ENCODE measurements around the gene KRT73.

KRT73 gene

DNA sequence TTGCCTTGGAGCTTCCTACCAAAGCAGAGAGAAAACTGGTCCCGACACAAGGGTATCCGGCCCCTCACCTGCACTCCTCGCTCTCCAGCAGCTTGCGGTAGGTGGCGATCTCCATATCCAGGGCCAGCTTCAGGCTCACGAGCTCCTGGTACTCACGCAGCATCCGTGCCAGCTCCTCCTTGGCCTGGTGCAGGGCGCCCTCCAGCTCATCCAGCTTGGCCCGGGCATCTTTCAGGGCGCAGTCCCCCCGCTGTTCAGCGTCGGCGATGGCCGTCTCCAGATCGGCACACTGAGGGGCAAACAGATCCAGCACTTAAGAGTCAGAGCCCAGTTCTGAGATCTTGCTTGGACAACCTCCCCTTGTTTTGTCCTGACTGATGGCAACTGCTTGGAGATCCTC, 30.8 kb downstream of the KRT73 start:
- ATAC-seq (ENCODE audit: low read depth) (no peak), DNase-seq (ENCODE audit: low spot score) (peak; percentile 27)
- Histone ChIP-seq H3K9me3 (ENCODE audit: severe bottlenecking) (no peaks in the 10 kb centered on the region), H3K36me3 (ENCODE audit: low read depth) (no peaks in the 10 kb centered on the region), H3K4me1 (ENCODE audit: insufficient read depth, poor library complexity, severe bottlenecking) (peaks cover 7% of the 10 kb centered on the region), H3K27me3 (ENCODE audit: insufficient read depth, poor library complexity, severe bottlenecking) (no peaks in the 10 kb centered on the region), H3K27ac (ENCODE audit: poor library complexity, severe bottlenecking) (no peak overlapping the region), H3K4me3 (ENCODE audit: severe bottlenecking) (no peak overlapping the region)
- TF ChIP-seq, protein P1, sequence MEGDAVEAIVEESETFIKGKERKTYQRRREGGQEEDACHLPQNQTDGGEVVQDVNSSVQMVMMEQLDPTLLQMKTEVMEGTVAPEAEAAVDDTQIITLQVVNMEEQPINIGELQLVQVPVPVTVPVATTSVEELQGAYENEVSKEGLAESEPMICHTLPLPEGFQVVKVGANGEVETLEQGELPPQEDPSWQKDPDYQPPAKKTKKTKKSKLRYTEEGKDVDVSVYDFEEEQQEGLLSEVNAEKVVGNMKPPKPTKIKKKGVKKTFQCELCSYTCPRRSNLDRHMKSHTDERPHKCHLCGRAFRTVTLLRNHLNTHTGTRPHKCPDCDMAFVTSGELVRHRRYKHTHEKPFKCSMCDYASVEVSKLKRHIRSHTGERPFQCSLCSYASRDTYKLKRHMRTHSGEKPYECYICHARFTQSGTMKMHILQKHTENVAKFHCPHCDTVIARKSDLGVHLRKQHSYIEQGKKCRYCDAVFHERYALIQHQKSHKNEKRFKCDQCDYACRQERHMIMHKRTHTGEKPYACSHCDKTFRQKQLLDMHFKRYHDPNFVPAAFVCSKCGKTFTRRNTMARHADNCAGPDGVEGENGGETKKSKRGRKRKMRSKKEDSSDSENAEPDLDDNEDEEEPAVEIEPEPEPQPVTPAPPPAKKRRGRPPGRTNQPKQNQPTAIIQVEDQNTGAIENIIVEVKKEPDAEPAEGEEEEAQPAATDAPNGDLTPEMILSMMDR (IDR thresholded peaks at IDR 0.05; ENCODE audit: poor library complexity, severe bottlenecking), result no peak

DNA sequence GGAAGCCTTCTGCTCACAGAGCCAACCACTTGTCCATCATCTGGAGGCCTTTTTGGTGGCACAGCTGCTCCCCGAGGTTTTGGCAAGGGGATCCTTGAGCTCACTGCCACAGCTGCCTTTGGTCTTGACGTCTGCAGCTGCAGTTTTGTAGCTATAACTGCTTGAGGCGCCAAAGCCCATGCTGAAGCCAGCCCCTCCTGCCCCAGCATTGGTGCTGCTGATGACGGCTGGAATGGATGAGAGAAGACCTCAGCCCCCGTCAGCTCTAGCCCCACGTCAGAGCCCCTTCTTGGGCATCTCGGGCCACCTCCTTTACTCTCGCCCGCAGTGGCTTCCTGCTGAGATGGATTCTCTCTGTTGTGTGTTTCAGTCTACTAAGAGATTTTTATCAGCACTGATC, 32.4 kb downstream of the KRT73 start:
- H3K4me1 ChIP-seq (ENCODE audit: insufficient read depth, poor library complexity, severe bottlenecking), result peaks cover 24% of the 10 kb centered on the region

DNA sequence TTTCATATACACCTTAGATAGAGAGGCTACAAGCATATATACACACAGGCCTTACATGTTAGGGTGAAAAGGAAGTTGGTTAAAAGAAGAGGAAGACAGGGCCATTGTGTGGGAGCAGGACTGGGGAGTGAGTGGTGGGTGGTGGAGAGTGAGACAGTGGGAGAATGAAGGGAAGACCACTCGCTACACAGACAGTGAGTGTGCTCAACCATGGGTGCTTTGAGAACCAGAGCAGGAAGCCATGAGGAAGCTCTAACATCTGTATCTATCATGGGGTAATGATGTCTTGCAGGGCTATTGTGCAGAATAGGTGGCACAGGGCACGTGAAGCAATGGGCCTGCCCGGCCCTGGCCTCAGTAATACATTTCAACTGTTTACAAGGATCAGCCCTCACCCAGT, 33.3 kb downstream of the KRT73 start:
- no peak overlapping the region for H3K4me3 ChIP-seq (ENCODE audit: severe bottlenecking)
- DNase-seq (ENCODE audit: low spot score), result peak; percentile 10
- no peaks in the 10 kb centered on the region for H3K27me3 ChIP-seq (ENCODE audit: insufficient read depth, poor library complexity, severe bottlenecking)
- H3K9me3 ChIP-seq (ENCODE audit: severe bottlenecking), result no peaks in the 10 kb centered on the region
- no peak for ATAC-seq (ENCODE audit: low read depth)
- H3K27ac ChIP-seq (ENCODE audit: poor library complexity, severe bottlenecking), result no peak overlapping the region
- H3K4me1 ChIP-seq (ENCODE audit: insufficient read depth, poor library complexity, severe bottlenecking), result peaks cover 32% of the 10 kb centered on the region
- no peaks in the 10 kb centered on the region for H3K36me3 ChIP-seq (ENCODE audit: low read depth)
- TF ChIP-seq, protein P1 (IDR thresholded peaks at IDR 0.05; ENCODE audit: poor library complexity, severe bottlenecking), result no peak

More for the DNA sequence above, 32.4 kb downstream of the KRT73 start:
- no peak overlapping the region for H3K4me3 ChIP-seq (ENCODE audit: severe bottlenecking)
- H3K36me3 ChIP-seq (ENCODE audit: low read depth), result no peaks in the 10 kb centered on the region
- ATAC-seq (ENCODE audit: low read depth) (no peak), DNase-seq (ENCODE audit: low spot score) (peak; percentile 8)
- H3K27me3 ChIP-seq (ENCODE audit: insufficient read depth, poor library complexity, severe bottlenecking), result no peaks in the 10 kb centered on the region
- TF ChIP-seq, protein P1 (IDR thresholded peaks at IDR 0.05; ENCODE audit: poor library complexity, severe bottlenecking), result no peak
- no peak overlapping the region for H3K27ac ChIP-seq (ENCODE audit: poor library complexity, severe bottlenecking)
- H3K9me3 ChIP-seq (ENCODE audit: severe bottlenecking), result no peaks in the 10 kb centered on the region

DNA sequence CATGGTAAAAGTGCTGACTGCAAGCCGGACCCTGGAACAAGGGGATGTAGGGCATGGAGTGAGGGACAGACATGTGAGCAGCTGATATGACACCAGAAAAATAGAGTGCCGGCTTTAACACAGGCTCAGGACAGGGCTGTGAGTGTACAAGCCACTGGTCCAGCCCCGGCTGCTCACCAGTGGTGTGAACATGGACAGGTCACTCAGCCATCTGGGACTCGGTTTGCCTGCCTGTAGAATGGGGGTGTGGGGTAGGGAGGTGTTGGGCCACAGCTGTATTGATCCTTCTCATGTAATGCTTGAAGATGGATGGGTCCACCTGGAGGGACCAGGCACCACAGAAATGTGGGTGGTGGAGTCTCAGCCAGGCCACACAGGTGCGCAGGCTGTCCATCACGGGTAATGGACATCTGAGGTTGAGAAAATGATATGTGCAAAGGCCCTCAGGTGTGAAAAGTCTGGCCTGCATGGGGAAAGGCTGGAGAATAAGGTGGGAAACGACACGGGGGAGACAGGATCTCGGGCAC, 34.1 kb downstream of the KRT73 start:
- Histone ChIP-seq H3K4me3 (ENCODE audit: severe bottlenecking) (no peak overlapping the region), H3K36me3 (ENCODE audit: low read depth) (no peaks in the 10 kb centered on the region), H3K9me3 (ENCODE audit: severe bottlenecking) (no peaks in the 10 kb centered on the region), H3K27me3 (ENCODE audit: insufficient read depth, poor library complexity, severe bottlenecking) (no peaks in the 10 kb centered on the region), H3K4me1 (ENCODE audit: insufficient read depth, poor library complexity, severe bottlenecking) (peaks cover 40% of the 10 kb centered on the region), H3K27ac (ENCODE audit: poor library complexity, severe bottlenecking) (no peak overlapping the region)
- ATAC-seq (ENCODE audit: low read depth) (no peak), DNase-seq (ENCODE audit: low spot score) (peak; percentile 13)
- TF ChIP-seq, protein P1 (IDR thresholded peaks at IDR 0.05; ENCODE audit: poor library complexity, severe bottlenecking), result no peak

DNA sequence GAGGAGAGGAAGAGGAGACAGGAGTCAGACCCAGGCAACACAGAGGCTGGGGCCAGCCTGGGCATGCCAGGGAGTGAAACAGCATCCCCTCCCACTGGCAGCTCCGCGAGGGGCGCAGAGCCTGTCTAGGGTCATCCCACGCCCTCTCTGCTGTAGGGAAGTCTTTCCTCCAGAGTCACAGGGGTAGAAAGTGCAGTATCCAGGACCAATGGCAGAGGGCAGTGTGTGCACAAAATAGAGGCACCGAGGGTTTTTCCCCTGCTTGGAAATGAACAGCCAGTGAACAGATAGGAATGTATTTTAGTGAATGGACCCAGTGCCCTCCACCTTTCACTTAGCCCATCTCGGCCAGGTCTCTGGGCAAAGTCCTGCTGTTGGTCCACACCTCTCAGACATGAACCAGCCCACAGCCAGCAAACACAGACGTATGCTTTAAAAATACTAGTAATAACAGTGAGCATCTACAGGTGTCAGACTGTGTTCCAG, 35.3 kb downstream of the KRT73 start:
- Histone ChIP-seq H3K36me3 (ENCODE audit: low read depth) (no peaks in the 10 kb centered on the region), H3K27me3 (ENCODE audit: insufficient read depth, poor library complexity, severe bottlenecking) (no peaks in the 10 kb centered on the region), H3K4me3 (ENCODE audit: severe bottlenecking) (no peak overlapping the region), H3K27ac (ENCODE audit: poor library complexity, severe bottlenecking) (peak overlapping the region; percentile 83), H3K9me3 (ENCODE audit: severe bottlenecking) (no peaks in the 10 kb centered on the region), H3K4me1 (ENCODE audit: insufficient read depth, poor library complexity, severe bottlenecking) (peaks cover 40% of the 10 kb centered on the region)
- TF ChIP-seq, protein P1 (IDR thresholded peaks at IDR 0.05; ENCODE audit: poor library complexity, severe bottlenecking), result peak; percentile 88
- DNase-seq (ENCODE audit: low spot score), result peak; percentile 94
- ATAC-seq (ENCODE audit: low read depth), result peak; percentile 93

All from RWPE2 (cell line).